Hematopoietic multipotent progenitor cell treated with erythropoietin and hydrocortisone succinate and interleukin-3 and kit ligand, for 4 days (in vitro differentiated cells): ENCODE data around the gene CILP2.

Experiments
- DNase-seq: peaks from one replicate; pipeline ENCODE4 v3.0.0-alpha.2; 2015

Gene CILP2

GRCh38 chr19:19531951-19532805 is 5.9 kb upstream of the CILP2 start:
- peak; percentile 84 for DNase-seq

DNA sequence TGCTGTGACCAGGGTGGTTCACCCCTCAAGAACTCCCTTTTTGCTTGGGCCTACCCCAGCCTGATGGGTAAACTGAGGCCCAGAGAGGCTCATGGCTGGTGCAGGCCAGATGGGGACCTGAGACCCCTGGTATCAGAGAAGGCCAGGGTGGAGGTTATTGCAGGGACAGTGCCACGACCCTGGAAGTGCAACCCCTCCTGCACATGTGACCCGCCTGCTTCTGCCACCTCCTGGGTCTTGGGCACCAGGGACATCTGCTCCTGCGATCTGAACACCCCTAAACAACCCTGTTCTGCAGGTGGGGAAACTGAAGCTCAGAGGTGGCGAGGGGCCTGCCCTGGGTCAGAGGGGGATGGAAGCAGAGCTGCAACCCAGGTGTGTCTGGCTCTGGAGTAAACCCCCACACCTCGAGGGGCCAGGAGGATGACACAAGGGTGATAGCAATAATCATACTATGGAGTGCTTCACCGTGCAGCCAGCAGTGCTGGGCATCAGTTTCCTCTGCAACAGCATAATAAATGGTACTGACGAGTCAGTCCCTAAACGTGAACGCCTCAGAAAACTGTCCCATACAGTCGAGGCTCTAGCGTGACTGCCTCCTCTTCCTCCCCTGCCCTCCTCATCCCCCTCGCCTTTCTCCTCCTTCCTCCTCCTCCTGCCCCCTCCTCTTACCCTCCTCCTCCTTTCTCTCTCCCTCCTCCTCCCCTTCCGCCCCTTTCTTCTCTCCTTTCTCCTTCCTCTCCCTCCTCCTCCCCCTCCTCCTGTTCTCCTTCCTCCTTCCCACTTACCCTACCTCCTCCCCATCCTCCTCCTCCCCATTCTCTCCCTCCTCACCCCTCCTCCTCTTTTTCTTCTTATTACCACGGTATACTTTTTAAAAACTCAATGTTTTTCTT is 5.0 kb upstream of the CILP2 start:
- DNase-seq, result no peak

DNA sequence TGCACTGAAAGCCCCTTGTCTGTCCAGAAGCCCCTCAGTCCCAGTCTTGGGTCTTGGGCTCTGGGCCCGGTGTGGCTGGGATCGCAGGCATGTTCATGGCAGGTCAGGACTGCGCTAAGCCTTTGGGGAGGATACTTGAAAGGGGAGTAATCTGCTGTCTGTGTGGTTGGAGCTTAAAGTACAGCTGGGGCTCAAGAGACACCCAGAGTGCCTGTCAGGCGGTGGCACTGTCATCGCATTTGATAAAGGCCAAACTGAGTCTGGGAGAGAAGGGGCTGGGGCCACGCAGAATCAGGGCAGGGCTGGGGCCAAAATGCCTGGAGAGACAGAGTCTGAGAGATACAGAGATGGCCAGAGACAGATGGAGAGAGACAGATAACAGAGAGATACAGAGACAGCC is 4.2 kb upstream of the CILP2 start:
- no peak for DNase-seq

DNA sequence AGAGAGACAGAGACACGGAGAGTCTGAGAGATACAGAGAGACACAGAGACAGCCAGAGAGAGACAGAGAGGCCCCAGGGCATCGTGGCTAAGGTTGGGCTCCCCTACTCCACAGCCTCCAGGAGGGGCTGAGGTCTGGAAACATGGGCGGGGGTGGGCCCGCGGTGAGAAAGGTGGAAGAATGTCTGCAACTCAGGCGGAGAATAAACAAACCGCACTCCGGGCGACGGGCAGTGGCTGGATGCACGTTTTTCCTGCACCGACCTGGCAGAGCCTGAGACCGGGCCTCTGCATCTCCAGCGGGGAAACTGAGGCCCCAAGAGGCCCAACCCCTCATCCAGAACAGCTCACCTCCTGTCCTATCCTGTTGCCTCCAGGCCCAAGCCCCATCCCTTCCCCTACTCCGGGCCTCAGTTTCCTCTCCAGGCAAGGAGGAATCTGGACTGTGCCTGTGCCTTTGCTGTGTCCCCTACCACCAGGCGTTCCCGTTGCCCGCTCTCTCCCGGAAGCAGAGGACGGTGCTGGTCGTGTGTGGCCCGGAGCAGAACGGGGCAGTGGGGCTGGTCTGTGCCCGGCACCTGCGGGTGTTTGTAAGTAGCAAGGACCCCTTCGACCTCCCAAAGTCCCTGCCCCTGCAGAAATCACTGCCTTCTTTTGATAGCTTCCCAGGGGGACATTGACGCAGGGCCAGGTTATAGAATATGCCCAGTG is 3.4 kb upstream of the CILP2 start:
- no peak for DNase-seq

DNA sequence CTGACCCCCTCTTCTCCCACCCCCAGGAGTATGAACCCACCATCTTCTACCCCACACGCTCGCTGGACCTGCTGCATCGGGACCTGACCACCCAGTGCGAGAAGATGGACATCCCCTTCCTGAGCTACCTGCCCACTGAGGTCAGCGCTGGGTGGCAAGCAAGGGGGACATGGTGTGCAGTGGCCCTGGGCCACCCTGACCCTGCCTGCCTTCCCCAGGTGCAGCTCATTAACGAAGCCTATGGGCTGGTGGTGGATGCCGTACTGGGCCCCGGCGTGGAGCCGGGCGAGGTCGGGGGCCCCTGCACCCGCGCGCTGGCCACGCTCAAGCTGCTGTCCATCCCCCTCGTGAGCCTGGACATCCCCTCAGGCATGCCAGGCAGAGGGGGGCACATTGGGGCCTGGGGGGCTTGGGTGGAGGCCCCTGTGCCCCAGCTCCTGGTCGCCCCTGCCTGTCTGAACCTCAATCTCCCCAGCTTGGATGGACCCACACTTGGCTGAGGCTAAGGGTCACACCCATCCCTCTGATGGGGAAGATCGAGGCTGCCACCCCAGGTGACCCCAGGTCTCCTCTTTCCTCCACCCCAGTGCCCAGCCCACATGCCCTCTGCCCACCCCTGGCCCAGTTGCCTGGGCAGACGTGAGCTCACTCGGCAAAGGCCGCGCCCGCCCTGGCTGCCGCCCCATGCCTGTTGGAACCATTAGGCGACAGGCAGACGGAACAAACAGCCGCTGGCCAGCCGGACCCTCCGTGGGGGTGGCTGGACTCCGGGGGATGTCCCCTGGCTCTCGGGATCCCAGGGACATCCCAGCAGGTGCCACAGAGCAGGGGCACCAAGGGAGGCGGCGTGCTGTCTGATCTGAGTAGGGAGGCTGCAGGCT is 2.5 kb upstream of the CILP2 start:
- no peak for DNase-seq

DNA sequence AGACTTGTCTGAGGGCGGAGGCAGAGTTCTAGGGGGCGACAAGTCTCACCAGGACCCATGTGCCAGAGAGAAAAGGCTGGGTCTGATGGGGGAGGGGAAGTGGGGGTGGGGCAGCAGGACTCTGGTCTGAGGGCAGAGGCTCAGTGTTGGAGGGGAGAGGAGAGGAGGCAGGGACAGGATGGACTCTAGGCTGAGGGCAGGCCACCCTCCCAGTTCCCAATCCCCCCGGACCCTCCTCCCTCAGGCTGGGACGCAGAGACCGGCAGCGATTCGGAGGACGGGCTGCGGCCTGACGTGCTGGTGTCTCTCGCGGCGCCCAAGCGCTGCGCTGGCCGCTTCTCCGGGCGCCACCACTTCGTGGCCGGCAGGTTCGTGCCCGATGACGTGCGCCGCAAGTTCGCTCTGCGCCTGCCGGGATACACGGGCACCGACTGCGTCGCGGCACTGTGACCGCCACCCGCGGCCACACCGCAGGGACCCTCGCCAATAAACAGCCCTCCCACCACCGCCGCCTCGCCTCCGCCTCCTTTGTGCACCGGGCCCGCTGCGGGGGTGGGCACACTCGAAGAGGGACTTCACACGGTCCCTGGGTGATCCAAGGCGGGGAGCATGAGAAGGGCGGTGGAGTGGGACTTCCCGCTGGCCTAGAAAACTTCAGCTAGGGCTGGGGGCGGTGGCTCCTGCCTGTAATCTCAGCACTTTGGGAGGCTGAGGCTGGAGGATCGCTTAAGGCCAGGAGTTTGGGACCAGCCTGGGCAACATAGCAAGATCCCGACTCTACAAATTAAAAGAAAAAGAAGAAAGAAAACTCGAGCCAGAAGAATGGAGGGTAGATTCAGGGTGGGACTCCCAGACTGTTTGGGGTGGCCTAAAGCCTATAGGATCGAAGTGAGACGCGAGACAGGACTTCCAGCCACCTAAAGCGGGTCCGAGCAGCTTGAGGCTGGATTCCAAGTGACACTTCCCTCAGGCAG is 703 bp upstream of the CILP2 start:
- DNase-seq, result no peak

DNA sequence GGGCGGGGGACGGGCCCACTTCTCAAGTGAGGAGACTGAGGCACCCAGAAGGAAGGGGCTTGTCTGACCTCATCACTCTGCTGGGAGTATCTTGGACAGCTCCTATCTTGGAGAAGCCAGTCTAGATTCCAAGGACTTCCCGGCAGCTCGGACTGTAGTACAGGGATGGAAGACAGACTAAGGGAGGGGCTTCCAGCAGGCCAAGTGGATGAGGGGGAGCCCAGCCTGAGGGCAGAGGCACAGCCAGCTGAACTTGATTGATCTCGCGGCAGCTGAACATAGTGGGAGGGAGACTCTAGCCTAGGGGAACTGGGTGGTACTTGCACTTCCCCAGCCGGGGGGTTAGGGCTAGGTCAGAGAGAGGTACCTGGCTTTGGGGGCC is 711 bp downstream of the CILP2 start:
- no peak for DNase-seq

- DNase-seq, result no peak
Observed at GRCh38 chr19:19539698-19540063, 1.6 kb downstream of the CILP2 start.

- DNase-seq, result peak; percentile 95
Observed at GRCh38 chr19:19540064-19540714, 2.1 kb downstream of the CILP2 start.

- peak; percentile 82 for DNase-seq
Observed at GRCh38 chr19:19540715-19541515, 2.9 kb downstream of the CILP2 start.

- DNase-seq, result no peak
Observed at GRCh38 chr19:19541616-19542015, 3.6 kb downstream of the CILP2 start.

- DNase-seq, result peak; percentile 66
Observed at GRCh38 chr19:19542507-19542906, 4.4 kb downstream of the CILP2 start.

DNA sequence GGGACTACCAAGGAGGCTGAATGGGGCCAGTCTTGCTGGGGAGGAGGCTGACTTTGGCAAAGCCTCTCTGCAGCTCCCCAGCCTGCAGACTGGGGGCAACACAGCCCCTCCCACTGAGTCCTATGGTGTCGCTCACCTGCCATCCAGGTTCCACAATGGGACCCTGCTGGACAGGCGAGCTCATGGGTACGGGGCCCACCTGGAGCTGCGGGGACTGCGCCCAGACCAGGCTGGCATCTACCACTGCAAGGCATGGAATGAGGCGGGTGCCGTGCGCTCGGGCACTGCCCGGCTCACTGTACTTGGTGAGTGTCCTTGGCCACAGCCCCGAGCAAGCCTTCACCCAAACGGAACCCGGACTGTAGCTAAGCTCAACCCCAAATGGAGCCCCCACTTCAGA is 5.0 kb downstream of the CILP2 start:
- no peak for DNase-seq

- no peak for DNase-seq
Observed at GRCh38 chr19:19543640-19544039, 5.6 kb downstream of the CILP2 start.

GRCh38 chr19:19544257-19544953 is 6.3 kb downstream of the CILP2 start:
- DNase-seq, result no peak

DNA sequence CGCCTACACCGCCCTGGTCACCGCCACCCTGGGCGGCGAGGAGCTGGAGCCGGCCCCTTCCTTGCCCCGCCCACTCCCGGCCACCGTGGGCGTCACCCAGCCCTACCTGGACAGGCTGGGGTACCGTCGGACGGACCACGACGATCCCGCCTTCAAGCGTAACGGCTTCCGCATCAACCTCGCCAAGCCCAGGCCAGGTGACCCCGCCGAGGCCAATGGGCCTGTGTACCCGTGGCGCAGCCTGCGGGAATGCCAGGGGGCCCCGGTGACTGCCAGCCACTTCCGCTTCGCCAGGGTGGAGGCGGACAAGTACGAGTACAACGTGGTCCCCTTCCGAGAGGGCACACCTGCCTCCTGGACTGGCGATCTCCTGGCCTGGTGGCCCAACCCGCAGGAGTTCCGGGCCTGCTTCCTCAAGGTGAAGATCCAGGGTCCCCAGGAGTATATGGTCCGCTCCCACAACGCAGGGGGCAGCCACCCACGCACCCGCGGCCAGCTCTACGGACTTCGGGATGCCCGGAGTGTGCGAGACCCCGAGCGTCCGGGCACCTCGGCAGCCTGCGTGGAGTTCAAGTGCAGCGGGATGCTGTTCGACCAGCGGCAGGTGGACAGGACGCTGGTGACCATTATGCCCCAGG is 7.0 kb downstream of the CILP2 start:
- DNase-seq, result no peak

GRCh38 chr19:19545707-19546106 is 7.6 kb downstream of the CILP2 start:
- DNase-seq, result no peak

DNA sequence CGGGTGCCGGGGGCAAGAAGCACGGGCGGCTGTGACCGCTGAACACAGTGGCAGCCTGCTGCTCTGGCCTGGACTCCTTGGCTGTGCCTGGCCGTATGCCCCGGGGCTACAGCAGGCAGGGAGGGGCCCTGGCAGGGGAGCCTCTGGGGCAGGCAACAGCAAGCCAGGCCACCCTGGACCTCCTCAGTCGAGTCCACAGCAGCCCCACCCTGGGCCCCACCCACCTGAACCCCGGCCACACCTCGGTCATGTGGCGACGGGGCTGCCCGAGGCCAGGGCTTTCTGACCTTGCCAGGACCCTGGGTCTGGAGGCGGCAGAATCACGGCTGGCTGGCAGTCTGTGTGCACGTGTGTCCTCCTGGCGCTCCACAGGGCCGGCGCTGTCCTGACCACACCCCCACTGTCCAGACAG is 8.7 kb downstream of the CILP2 start:
- no peak for DNase-seq
